Stimulated activated CD8-positive, alpha-beta memory T cell treated with anti-CD3 and anti-CD28 coated beads, Interleukin-15, amount 100 ng/mL, for 48 hours (primary cell): ENCODE data around the gene BCL7A.

Source experiments
- DNase-seq, 2 donors: peaks; one replicate each; pipeline ENCODE4 v3.0.0-alpha.2; 2020; ENCODE audit warnings: low read depth in 2 of 2

Gene BCL7A

GRCh38 chr12:121996945-121997612, 24.6 kb upstream of the BCL7A start:
- no peak for DNase-seq

DNA sequence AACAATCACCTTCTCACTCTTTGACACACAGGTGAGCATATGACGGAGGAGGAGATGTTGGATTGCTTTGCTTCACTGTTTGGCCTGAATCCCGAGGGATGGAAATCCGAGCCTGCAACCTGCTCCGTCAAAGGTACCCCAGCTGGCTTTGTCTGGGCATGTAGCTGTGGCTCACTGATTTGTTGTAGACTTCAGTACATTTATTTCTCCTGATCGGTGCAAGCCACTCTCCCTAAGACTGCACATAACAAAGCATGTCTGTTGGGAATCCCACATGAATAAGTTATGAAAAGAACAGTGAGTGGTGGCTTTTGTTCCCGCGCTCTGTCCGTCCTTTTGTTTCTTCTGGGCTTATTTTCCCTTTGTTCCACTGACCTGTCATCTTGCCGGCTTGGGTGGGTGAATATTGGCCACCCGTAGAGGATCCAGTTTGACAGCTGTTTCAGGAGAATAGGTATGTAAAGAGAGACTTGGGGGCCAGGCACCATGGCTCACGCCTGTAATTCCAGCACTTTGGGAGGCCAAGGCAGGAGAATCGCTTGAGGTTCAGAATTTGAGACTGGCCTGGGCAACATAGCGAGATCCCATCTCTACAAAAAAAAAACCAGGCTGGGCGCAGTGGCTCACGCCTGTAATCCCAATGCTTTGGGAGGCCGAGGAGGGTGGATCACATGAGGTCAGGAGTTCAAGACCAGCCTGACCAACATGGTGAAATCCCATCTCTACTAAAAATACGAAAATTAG, 20.0 kb upstream of the BCL7A start:
- no peak for DNase-seq

- no peak for DNase-seq
Measured at GRCh38 chr12:122003651-122004611, 17.8 kb upstream of the BCL7A start.

DNA sequence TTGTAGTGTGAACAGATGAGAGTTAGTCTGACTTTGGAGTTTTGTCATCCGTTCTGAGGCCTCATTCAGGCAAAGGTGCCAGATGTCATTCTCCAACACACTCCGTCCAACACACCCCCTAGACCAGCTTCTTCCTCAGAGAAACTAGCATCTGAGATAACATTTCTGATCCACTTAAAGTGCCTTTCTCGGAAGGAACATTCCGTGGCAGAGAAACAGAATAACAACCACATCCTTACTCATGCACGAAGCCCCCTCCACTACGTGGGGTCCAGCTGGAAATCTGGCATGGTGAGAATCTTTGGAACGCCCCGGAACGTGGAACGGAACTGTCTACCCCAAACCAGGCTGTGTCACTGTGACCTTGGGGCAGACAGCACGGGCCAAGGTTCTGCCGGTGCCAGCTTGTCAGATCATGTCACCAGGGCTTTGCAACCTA, 17.0 kb upstream of the BCL7A start:
- DNase-seq: no peak

DNA sequence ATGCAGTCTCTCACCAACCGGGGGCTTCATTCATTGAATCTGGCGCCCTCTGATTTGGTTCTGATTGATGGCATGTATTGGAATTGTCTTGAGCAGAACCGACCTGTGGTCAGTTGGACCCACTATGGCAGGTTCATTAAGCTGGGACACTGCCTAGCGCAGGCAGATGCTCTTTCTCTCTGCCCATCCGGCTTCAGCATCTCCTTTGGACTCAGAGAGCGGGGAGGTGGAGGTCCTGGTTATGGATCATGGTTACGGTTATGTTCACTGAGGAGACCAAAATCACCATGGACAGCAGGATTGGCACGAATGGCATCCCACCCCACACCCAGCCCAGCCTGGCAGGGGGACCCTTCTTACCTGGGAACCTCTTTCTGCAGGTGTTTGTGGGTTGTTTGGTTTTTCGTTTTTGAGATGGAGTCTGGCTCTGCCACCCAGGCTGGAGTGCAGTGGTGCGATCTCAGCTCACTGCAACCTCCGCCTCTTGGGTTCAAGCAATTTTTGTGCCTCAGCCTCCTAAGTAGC, 16.4 kb upstream of the BCL7A start:
- DNase-seq: no peak

- DNase-seq: no peak
Measured at GRCh38 chr12:122006186-122006926, 15.3 kb upstream of the BCL7A start.

DNA sequence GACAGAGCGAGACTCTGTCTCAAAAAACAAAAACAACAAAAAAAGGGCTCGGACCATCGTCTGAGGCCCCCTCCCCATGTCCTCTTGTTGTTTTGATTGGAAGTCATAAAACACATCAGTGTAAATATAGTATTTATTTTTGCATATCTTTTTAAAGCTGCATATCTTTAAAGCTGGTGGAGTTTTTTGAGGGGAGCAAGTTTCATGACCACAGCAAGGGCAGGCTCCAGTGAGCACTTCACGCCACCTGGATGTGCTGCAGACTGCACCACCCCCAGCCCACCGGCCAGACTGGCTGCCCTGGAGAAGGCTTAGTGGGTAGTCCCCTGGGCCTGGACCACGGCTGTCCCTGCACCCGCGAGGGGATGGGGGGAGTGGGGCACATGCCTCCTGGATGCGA, 11.9 kb upstream of the BCL7A start:
- no peak for DNase-seq

- no peak for DNase-seq
Measured at GRCh38 chr12:122012184-122012583, 9.5 kb upstream of the BCL7A start.

DNA sequence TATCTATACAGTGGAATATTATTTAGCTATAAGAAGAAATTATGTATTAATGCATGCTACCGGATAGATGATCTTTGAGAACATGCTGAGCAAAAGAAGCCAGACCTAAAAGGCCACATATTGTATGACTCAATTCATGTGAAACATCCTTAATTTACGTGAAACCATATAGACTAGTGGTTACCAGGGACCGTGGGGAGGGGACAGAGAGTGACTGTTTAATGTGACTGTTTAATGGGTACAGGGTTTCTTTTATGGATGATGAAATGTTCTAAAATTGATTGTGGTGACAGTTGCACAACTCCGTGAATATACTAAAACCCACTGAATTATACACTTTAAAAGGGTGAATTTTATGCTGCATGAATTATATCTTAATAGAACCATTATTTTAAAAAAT, 8.5 kb upstream of the BCL7A start:
- DNase-seq: no peak

DNA sequence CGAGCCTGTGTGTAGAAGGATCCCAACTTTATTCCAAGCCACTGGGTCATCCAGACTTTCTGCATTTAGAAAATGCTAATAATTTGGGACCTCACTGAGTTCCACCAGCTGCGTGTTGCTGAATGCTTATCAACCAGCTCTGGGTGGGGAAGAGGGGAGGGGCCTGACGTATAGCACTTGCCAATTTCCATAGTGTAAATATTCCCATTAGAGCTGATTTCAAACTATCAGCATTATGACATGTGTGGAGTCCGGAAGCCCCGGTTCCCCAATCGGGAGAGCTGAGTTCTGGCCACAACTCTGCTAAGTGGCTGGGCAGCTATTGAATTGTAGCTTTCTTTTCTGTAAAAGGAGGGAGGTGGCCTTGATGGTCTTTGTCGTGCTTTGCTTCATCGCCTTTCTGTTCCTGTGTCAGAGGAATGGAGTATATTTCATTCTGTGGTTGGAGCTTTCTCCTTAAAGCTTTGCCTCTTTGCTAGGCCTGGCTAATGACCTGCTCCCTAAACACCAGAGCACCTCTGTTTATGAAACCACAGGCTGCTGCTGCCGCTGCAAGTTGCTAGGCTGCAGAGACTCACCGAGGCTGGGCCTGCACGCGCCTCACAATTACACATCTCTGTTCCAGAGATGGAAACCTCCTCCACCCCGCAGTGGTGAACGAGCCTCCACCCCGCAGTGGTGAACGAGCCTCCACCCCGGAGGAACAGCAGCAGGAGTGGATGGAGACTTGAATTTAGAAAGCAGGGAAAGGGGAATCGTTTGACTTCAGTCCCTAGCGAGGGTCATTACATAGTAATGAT, 7.7 kb upstream of the BCL7A start:
- DNase-seq: no peak

GRCh38 chr12:122014781-122015180, 6.9 kb upstream of the BCL7A start:
- DNase-seq: no peak

DNA sequence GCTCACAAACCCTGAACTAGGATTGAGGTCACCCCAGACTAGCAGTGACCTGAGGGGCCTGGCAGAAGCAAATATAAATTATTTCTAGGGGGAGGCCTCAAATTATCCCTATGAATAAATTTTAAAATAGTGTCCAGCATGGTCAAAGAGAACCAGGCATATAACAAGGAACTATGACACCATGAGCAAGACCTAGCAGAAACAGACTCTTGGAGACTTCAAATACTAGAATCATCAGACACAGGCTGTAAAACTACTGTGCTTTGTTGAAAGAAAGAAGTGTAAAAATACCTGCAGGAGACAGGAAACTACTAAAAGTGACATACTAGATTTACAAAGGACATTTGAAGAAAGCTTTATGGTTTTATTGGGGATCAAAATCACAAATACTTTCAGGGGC, 3.2 kb upstream of the BCL7A start:
- no peak for DNase-seq

DNA sequence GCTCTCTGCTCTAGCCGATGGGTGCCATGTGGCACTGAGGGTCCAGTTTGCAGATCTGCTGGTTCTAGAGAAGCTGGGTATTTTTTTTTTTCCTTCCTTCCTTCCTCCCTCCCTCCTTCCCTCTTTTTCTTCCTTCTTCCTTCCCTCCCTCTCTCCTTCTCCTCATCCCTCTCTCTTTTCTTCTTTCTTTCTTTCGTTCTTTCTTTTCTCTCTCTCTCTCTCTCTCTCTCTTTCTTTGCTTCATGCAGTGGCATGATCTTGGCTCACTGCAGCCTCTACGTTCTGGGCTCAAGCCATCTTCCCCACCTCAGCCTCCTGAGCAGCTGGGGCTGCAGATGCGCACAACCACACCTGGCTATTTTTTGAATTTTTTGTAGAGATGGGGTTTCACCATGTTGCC, 2.7 kb upstream of the BCL7A start:
- DNase-seq: no peak

DNA sequence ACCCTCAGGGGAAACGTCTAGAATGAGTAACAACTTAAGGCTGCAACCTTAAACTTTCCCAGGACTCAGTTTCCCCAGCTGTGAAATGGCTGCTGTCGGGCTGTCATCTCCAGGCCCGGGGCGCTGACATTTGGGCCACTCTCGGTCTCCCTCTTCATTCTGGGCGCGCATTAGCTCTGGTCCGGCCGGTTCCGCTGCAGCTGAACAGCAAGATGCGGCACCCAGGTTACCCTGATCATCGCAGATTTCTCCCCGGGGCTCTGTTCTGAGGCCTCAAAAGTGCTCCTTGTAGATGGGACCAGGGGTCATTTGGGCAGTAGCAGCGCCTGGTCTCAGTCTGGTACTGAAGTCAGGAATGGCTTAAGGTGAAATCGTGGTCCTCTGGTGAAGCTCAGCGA, 890 bp upstream of the BCL7A start:
- no peak for DNase-seq

- no peak for DNase-seq
Measured at GRCh38 chr12:122021193-122021821, 377 bp upstream of the BCL7A start.

DNA sequence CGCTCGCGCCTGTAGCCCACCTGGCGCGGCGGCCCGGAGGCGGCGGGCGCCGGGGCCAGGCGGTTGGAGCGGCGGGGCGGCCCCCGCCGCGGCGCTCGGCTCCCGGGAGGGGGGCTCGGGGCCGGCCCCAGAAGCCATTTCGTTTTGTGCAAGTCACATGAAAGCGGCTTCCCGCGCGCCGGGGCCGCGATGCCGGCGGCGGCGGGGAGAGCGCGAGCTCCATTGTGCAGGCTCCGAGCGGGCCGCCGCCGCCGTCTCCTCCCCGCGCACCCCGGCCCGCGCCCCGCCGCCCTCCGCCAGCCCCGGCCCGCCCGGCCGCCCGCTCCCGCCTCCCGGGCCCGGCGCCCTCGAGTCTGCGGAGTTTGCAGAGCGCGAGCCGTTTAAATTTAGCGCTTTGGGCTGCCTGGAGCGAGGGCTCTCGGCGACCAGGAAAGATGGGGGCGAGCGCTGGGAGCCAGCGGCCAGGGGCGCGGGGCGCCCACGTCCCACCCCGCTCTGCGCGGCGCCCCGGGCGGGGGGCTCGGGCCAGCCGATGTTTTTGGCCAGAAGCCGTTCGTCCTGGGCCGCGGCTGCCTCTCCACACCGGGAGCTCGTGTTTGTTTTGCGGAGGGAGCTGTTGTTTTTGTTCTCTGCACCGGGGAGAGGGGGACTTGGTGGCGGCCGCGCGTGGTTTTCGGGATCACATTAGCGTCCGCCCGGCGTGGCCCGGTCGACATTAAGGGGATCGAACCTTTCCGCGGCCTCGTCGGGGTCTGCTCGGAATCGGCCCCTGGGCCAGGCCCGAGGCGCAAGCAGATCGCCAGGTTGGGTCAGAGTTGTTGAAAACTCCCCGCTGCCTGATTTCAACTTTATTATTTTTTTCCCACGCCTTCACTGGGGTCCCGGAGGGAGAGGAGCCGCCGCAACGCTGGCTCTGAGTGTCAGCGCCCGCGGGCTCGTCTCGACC, 982 bp downstream of the BCL7A start:
- no peak for DNase-seq

DNA sequence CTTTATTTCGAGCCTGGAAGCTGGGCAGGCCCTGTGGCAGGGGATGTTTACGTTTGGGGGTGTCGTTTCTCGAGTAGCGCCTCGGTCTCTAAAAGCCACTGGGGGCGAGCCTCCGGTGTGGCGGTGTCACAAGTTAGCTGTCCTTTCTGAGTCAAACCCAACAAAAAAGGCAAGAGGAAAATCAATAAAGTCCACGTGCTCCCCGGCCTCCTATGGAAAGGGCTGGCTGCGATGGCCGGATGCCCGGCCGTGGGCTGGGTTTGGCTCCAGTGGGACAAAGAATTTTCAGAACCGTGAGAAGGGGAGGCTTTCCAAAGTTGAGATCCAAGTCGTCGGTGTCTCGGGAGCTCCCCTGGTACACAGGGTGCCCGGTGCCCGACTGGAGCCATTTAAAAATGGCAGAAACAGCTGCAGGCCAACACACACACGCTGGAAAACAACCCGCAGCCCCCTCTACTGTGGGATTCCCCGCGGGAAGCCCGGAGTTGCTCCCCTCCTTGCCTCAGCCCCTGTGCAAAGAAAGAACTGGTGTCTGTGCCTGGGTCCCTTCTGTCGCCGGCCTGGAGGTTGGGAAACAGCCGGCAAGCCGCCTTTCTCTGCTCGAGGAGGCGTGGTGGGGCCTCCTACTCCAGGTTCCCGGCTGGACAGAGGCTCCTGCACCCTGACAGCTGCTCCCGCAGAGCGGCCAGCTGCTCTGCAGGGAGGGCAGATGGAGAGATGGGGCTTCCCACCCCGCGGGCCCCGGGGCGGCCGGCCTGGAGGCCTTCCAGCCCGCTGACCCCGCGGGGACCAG, 1.9 kb downstream of the BCL7A start:
- no peak for DNase-seq

DNA sequence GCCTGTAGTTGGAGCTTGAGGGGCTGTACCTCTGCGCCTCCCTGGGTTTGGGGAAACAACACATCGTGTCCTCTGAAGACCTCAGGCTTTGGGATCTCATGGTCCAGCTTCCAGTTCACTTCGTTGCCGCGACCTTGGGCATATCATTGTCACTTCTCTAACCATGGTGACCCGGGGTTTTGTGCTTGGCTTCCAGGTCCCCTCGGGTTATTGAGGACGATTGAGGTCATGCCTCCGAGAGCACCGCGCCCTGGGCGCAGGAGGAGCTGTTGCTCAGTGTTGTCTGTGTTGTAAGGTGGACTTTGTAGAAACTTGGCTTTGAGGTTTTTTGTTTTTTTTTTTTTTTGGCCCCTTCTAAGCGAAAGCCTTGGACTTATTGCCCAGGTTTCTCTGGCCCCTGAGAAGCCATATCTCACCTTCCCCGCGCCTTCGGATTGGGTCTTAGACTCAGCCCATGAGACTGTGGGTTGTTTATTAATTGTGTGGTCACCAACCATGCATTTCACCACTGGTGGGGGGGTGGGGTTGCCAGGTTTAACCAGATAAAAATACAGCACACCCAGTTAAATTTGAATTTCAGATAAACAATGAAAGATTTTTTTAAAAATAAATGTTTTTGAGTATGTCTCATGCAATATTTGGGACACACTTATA, 2.6 kb downstream of the BCL7A start:
- DNase-seq: no peak
